GM12864 (cell line): ENCODE results near the gene L1TD1.
"Not testable (repeated sequence)": the region's sequence is repeated elsewhere in the genome, so short reads cannot be mapped to it uniquely, and the experiment has no call there.

Experiments
- DNase-seq: peaks from one replicate; pipeline ENCODE4 v3.0.0-alpha.2; 2011; ENCODE audit warnings: low read depth
- H3K4me3 ChIP-seq: 2 replicates; pipeline ENCODE4 v1.5.1; 2011; ENCODE audit warnings: mild to moderate bottlenecking, low read depth, low read length, control low read depth
- TF ChIP-seq, protein P1 (sequence below): IDR thresholded peaks from 2 replicates; pipeline ENCODE4 v1.5.1; 2011; ENCODE audit warnings: low read depth, mild to moderate bottlenecking, moderate library complexity, low read length, control low read depth, inconsistent platforms; ENCODE audit errors: missing control alignments

L1TD1 gene

GRCh38 chr1:62208970-62209369, 14.3 kb downstream of the L1TD1 start:
- TF ChIP-seq, protein P1, sequence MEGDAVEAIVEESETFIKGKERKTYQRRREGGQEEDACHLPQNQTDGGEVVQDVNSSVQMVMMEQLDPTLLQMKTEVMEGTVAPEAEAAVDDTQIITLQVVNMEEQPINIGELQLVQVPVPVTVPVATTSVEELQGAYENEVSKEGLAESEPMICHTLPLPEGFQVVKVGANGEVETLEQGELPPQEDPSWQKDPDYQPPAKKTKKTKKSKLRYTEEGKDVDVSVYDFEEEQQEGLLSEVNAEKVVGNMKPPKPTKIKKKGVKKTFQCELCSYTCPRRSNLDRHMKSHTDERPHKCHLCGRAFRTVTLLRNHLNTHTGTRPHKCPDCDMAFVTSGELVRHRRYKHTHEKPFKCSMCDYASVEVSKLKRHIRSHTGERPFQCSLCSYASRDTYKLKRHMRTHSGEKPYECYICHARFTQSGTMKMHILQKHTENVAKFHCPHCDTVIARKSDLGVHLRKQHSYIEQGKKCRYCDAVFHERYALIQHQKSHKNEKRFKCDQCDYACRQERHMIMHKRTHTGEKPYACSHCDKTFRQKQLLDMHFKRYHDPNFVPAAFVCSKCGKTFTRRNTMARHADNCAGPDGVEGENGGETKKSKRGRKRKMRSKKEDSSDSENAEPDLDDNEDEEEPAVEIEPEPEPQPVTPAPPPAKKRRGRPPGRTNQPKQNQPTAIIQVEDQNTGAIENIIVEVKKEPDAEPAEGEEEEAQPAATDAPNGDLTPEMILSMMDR = no peak
- no peak overlapping the region for H3K4me3 ChIP-seq
- DNase-seq = no peak

GRCh38 chr1:62209931-62210595, 15.4 kb downstream of the L1TD1 start:
- DNase-seq = no peak

DNA sequence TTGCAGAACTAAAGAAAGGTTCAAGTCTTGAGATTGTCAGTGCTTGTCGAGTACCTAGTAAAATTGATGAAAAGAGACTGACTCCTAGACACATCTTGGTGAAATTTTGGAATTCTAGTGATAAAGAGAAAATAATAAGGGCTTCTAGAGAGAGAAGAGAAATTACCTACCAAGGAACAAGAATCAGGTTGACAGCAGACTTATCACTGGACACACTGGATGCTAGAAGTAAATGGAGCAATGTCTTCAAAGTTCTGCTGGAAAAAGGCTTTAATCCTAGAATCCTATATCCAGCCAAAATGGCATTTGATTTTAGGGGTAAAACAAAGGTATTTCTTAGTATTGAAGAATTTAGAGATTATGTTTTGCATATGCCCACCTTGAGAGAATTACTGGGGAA, 16.3 kb downstream of the L1TD1 start:
- H3K4me3 ChIP-seq = no peak overlapping the region
- DNase-seq = no peak
- TF ChIP-seq, protein P1 = no peak

More at GRCh38 chr1:62209931-62210595, 15.4 kb downstream of the L1TD1 start:
- no peak overlapping the region for H3K4me3 ChIP-seq
- TF ChIP-seq, protein P1 = no peak

GRCh38 chr1:62212411-62212810, 17.8 kb downstream of the L1TD1 start:
- DNase-seq = no peak
- TF ChIP-seq, protein P1 = no peak
- no peak overlapping the region for H3K4me3 ChIP-seq

- DNase-seq = no peak
- TF ChIP-seq, protein P1 = no peak
- no peak overlapping the region for H3K4me3 ChIP-seq
Observed at GRCh38 chr1:62213075-62213914, 18.6 kb downstream of the L1TD1 start.

DNA sequence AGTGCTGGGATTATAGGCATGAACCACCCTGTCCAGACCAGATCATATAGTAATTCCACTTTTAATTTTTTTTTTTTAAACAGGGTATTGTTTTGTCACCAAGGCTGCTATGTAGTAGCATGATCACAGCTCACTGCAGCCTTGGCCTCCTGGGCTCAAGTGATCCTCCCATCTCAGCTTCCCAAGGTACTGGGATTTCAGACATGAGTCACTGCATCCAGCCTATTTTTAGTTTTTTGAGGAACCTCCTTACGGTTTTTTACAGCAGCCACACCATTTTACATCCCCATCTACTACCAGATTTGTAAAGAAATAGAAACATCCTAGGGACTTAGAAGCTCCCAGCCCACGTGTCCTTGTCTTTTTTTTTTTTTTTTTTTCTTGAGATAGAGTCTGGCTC, 24.0 kb downstream of the L1TD1 start:
- no peak overlapping the region for H3K4me3 ChIP-seq
- TF ChIP-seq, protein P1 = no peak
- no peak for DNase-seq

- not testable (repeated sequence) for H3K4me3 ChIP-seq, DNase-seq
Observed at GRCh38 chr1:62220456-62220855, 25.8 kb downstream of the L1TD1 start.
